Lower lobe of right lung (tissue), 2 donors: ENCODE data around the gene PIAS4. TPM values are rescaled to one million over a fixed set of nuclear protein-coding genes. Genes with fewer than 3 reads are reported as not detected.

ENCODE experiments used
- ATAC-seq, 2 donors: fragments of 200-7000 bp; cut with Tn5 transposase; one replicate each; pipeline ENCODE4 v1.9.1; 2020 to 2022; ENCODE audit warnings: mild to moderate bottlenecking in 2 of 2, moderate library complexity in 2 of 2
- DNase-seq: peaks from one replicate; pipeline ENCODE4 v3.0.0-alpha.2; 2020
- H3K27ac ChIP-seq: fragments of 200-600 bp; one replicate; pipeline ENCODE4 v1.8.0; 2022
- H3K27me3 ChIP-seq: fragments of 200-600 bp; one replicate; pipeline ENCODE4 v1.8.0; 2022; ENCODE audit warnings: low read depth
- H3K36me3 ChIP-seq: fragments of 200-600 bp; one replicate; pipeline ENCODE4 v1.8.0; 2022; ENCODE audit warnings: mild to moderate bottlenecking
- H3K4me1 ChIP-seq: fragments of 200-600 bp; one replicate; pipeline ENCODE4 v1.8.0; 2022
- H3K4me3 ChIP-seq: fragments of 200-600 bp; one replicate; pipeline ENCODE4 v1.8.0; 2022; ENCODE audit warnings: mild to moderate bottlenecking
- H3K9me3 ChIP-seq: fragments of 200-600 bp; one replicate; pipeline ENCODE4 v1.8.0; 2022
- intact Hi-C: fragments of 100-400 bp; cut with DNase I; formaldehyde crosslinking; loops from one replicate; pipeline ENCODE4 v1.11.0; 2022
- microRNA-seq: library from miRNA; unstranded; fragments of <30 nt; microRNA quantifications from one replicate; pipeline ENCODE4 v1.2.0, GENCODE V29; 2020; ENCODE audit warnings: borderline number of aligned reads
- total RNA-seq: library from RNA; stranded (reverse); fragmentation: NEBNext Ultra II Directional; extraction: Animal tissue kit (Norgen Biotek cat#: 25700); gene quantifications from one replicate; pipeline ENCODE4 v1.2.1, GENCODE V29; 2021
- TF ChIP-seq, protein P1 (sequence below): fragments of 200-600 bp; IDR thresholded peaks from one replicate; pipeline ENCODE4 v1.8.0; 2022; ENCODE audit warnings: antibody characterized with exemption, mild to moderate bottlenecking
- donor health status: DM: no; HTN: yes; CAD: no; lungs with severe emphysema.

The PIAS4 gene
- total RNA-seq, 1 donor from 2014 or later: 27.6 TPM

DNA sequence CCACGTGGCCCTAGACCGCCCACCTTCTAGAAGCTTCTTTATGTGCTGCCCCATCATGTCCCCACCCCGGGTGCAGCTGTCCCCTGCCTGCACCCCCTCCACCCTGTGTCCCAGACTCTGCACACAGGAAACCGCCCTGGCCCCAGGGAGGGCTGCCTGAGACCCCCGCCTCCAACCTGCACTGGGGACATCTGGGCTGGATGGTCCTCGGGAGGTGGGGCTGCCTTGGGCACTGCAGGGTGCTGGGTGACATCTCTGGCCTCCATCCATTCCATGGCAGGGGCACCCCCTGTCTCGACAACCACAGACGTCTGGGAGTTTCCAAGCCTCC is 77.0 kb downstream of the PIAS4 start:
- TF ChIP-seq, protein P1, sequence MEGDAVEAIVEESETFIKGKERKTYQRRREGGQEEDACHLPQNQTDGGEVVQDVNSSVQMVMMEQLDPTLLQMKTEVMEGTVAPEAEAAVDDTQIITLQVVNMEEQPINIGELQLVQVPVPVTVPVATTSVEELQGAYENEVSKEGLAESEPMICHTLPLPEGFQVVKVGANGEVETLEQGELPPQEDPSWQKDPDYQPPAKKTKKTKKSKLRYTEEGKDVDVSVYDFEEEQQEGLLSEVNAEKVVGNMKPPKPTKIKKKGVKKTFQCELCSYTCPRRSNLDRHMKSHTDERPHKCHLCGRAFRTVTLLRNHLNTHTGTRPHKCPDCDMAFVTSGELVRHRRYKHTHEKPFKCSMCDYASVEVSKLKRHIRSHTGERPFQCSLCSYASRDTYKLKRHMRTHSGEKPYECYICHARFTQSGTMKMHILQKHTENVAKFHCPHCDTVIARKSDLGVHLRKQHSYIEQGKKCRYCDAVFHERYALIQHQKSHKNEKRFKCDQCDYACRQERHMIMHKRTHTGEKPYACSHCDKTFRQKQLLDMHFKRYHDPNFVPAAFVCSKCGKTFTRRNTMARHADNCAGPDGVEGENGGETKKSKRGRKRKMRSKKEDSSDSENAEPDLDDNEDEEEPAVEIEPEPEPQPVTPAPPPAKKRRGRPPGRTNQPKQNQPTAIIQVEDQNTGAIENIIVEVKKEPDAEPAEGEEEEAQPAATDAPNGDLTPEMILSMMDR: no peak
- DNase-seq (no peak), ATAC-seq (no peak)
- Histone ChIP-seq H3K4me1 (peaks cover 32% of the 10 kb centered on the region), H3K27ac (peak overlapping the region; percentile 72), H3K27me3 (no peaks in the 10 kb centered on the region), H3K36me3 (peaks cover 2% of the 10 kb centered on the region), H3K9me3 (no peaks in the 10 kb centered on the region), H3K4me3 (no peak overlapping the region)
- intact Hi-C loops: no loop called here

DNA sequence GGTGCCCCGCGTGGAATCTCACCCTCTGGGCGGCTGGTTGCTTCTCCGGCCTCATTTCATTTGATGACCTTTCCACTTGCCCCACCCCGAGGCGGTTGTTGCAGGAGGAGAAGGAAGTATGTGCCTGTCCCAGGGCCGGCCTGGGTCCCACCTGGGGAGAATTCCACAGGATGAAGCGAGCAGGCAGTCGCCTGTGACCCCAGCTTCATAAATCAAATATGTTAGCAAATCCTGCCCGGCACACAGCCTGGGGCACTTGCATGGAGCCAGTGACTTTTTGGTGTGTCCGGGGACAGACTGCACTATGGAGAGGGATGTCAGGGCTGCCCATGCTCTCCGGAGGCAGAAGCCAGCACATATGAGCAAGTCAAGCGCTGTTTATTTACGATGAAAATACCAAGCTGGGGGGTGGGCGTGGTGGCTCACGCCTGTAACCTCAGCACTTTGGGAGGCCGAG is 78.9 kb downstream of the PIAS4 start:
- no peaks in the 10 kb centered on the region for H3K27me3 ChIP-seq
- peaks cover 21% of the 10 kb centered on the region for H3K36me3 ChIP-seq
- H3K4me1 ChIP-seq: peaks cover 32% of the 10 kb centered on the region
- intact Hi-C loops: no loop called here
- no peaks in the 10 kb centered on the region for H3K9me3 ChIP-seq
- DNase-seq (no peak), ATAC-seq (no peak)
- H3K4me3 ChIP-seq: no peak overlapping the region
- TF ChIP-seq, protein P1: no peak
- H3K27ac ChIP-seq: no peak overlapping the region

DNA sequence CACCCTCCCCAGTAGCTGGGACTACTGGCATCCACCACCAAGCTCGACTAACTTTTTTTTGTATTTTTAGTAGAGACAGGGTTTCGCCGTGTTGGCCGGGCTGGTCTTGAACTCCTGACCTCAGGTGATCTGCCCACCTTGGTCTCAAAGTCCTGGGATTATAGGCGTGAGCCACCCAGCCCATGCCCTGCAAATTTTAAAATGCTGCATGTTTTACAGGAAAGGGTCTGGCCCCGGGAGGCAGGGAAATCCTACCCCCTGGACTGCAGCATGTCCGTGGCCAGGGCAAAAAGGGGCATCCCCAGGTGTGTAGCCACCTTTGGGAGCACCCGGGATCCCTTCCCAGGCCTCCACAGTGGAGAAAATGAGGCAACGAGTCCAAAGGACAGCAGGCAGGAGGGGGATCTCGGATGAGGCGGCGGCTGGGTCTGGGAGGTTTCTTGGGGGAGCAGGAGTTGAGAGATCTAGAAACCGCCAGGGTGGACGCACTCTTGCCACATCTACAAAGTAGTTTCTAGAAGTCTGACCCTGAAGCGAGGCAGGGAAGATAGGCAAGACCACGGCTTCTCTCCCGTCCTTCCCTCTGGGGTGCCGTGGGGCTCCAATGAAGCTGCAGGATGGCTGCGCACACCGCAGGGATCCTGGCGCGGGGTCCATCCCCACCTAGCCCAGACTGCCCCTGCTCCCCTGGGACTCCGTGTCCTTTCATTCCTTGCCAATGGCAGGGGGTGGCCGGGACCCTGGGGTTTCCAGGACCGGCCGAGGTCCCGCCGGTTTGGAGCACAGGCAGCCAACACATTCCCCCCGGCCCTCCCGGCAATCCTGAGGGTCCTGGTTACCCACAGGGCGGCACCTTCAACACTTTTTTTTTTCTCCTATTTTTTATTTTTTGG is 80.5 kb downstream of the PIAS4 start:
- no peak overlapping the region for H3K4me3 ChIP-seq
- DNase-seq: no peak
- ATAC-seq: no peak
- H3K27me3 ChIP-seq: no peaks in the 10 kb centered on the region
- H3K27ac ChIP-seq: no peak overlapping the region
- TF ChIP-seq, protein P1: no peak
- peaks cover 32% of the 10 kb centered on the region for H3K4me1 ChIP-seq
- intact Hi-C loops: no loop called here
- no peaks in the 10 kb centered on the region for H3K9me3 ChIP-seq
- H3K36me3 ChIP-seq: peaks cover 35% of the 10 kb centered on the region

DNA sequence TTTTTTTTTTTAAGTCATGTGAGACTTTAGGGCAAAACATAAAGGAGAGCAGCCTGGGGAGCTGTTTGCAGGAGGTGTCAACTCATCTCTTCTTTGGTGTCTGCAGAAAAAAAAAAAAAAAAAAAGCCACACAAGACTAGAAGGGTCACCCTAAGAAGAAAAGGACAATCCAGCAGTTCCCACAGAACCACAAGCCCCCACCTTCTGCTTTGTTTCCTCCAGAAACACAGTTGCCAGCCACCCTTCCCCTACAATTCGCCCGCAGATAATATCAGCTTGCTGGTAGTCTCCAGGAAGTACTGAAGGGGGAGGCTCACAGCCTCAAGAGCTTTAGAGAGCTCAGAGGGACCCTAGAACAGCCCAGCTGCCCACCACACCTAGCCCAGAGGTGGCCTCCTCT is 81.4 kb downstream of the PIAS4 start:
- Histone ChIP-seq H3K4me1 (peaks cover 26% of the 10 kb centered on the region), H3K27ac (peak overlapping the region; percentile 78), H3K9me3 (no peaks in the 10 kb centered on the region), H3K4me3 (peak overlapping the region; percentile 37), H3K36me3 (peaks cover 44% of the 10 kb centered on the region), H3K27me3 (no peaks in the 10 kb centered on the region)
- ATAC-seq (peak; percentile 30 to 49), DNase-seq (no peak)
- TF ChIP-seq, protein P1: no peak
- intact Hi-C loops: no loop called here

Small RNA genes within 50 kb of the gene (microRNA-seq; reads per million reads assigned to microRNA genes)
- not detected for gene MIR637

Other genes with a start within 250 kb of the PIAS4 start
- gene APBA3, start 246.0 kb upstream of the PIAS4 start, total RNA-seq: 18.2 TPM
- 59.4 TPM for gene MRPL54, start 245.1 kb upstream of the PIAS4 start, total RNA-seq
- gene RAX2, start 235.5 kb upstream of the PIAS4 start, total RNA-seq: not detected
- gene MATK, start 221.4 kb upstream of the PIAS4 start, total RNA-seq: 11.3 TPM
- 0.41 TPM for gene ZFR2, start 138.7 kb upstream of the PIAS4 start, total RNA-seq
- not detected for gene ATCAY, start 127.1 kb upstream of the PIAS4 start, total RNA-seq
- not detected for gene NMRK2, start 74.7 kb upstream of the PIAS4 start, total RNA-seq
- 50.5 TPM for gene DAPK3, start 36.6 kb upstream of the PIAS4 start, total RNA-seq
- gene EEF2, start 22.3 kb upstream of the PIAS4 start, total RNA-seq: 1,984 TPM
- gene ZBTB7A, start 59.2 kb downstream of the PIAS4 start, total RNA-seq: 51.9 TPM
- gene MAP2K2, start 116.4 kb downstream of the PIAS4 start, total RNA-seq: 125 TPM
- not detected for gene CREB3L3, start 145.9 kb downstream of the PIAS4 start, total RNA-seq
- 18.1 TPM for gene SIRT6, start 174.8 kb downstream of the PIAS4 start, total RNA-seq
- gene ANKRD24, start 175.0 kb downstream of the PIAS4 start, total RNA-seq: 1.9 TPM
- gene EBI3, start 221.8 kb downstream of the PIAS4 start, total RNA-seq: 1.7 TPM
- 16.7 TPM for gene YJU2, start 239.3 kb downstream of the PIAS4 start, total RNA-seq